SK-N-SH treated with all-trans-retinoic acid at 6 μM for 48 hours (cell line): Measurements from ENCODE around the gene GSG1L.

Experiments used
- ATAC-seq: fragments of 200-7000 bp; cut with Tn5 transposase; 3 replicates; pipeline ENCODE4 v1.9.1; 2020; ENCODE audit warnings: mild to moderate bottlenecking, moderate library complexity
- ARNTL ChIP-seq: fragments of 450-650 bp; formaldehyde crosslinking; IDR thresholded peaks from 2 replicates; pipeline ENCODE4 v1.5.0; 2020; ENCODE audit warnings: low read depth, mild to moderate bottlenecking, moderate library complexity, borderline replicate concordance
- BACH2 ChIP-seq: fragments of 250-450 bp; sonication (Bioruptor Pico); IDR thresholded peaks from 2 replicates; pipeline ENCODE4 v1.9.0; 2021; ENCODE audit warnings: mild to moderate bottlenecking, borderline replicate concordance
- CREB5 ChIP-seq: fragments of 250-450 bp; sonication (Bioruptor Pico); IDR thresholded peaks from 2 replicates; pipeline ENCODE4 v1.5.1; 2020; ENCODE audit warnings: low read depth, mild to moderate bottlenecking, moderate library complexity
- CSRNP3 ChIP-seq: fragments of 250-450 bp; sonication (Bioruptor Pico); IDR thresholded peaks from 2 replicates; pipeline ENCODE4 v1.5.1; 2021; ENCODE audit warnings: mild to moderate bottlenecking, moderate library complexity
- ESRRG ChIP-seq: fragments of 250-450 bp; sonication (Bioruptor Pico); IDR thresholded peaks from 2 replicates; pipeline ENCODE4 v1.6.1; 2021; ENCODE audit warnings: mild to moderate bottlenecking
- GLIS3 ChIP-seq: fragments of 250-450 bp; sonication (Bioruptor Pico); IDR thresholded peaks from 2 replicates; pipeline ENCODE4 v1.5.0; 2020; ENCODE audit warnings: mild to moderate bottlenecking, moderate library complexity
- ISL1 ChIP-seq: fragments of 250-450 bp; sonication (Bioruptor Pico); IDR thresholded peaks from 2 replicates; pipeline ENCODE4 v2.1.2; 2022; ENCODE audit warnings: mild to moderate bottlenecking, moderate library complexity
- OSR1 ChIP-seq: fragments of 250-450 bp; sonication (Bioruptor Pico); IDR thresholded peaks from 2 replicates; pipeline ENCODE4 v1.8.0; 2022; ENCODE audit warnings: moderate library complexity, mild to moderate bottlenecking, inconsistent platforms
- PATZ1 ChIP-seq: fragments of 250-450 bp; sonication (Bioruptor Pico); IDR thresholded peaks from 2 replicates; pipeline ENCODE4 v1.8.0; 2020; ENCODE audit warnings: mild to moderate bottlenecking, moderate library complexity, borderline replicate concordance
- POU6F1 ChIP-seq: fragments of 250-450 bp; sonication (Bioruptor Pico); IDR thresholded peaks from 2 replicates; pipeline ENCODE4 v1.8.0; 2021; ENCODE audit warnings: low read depth, mild to moderate bottlenecking, moderate library complexity, borderline replicate concordance
- PPARA ChIP-seq: fragments of 250-450 bp; sonication (Bioruptor Pico); IDR thresholded peaks from 2 replicates; pipeline ENCODE4 v1.5.0; 2020; ENCODE audit warnings: mild to moderate bottlenecking, borderline replicate concordance
- RARB ChIP-seq: fragments of 250-450 bp; sonication (Bioruptor Pico); IDR thresholded peaks from 2 replicates; pipeline ENCODE4 v1.8.0; 2021; ENCODE audit warnings: mild to moderate bottlenecking, moderate library complexity
- SNAI2 ChIP-seq: fragments of 250-450 bp; sonication (Bioruptor Pico); IDR thresholded peaks from 2 replicates; pipeline ENCODE4 v1.5.0; 2020; ENCODE audit warnings: mild to moderate bottlenecking, moderate library complexity
- TCF4 ChIP-seq: fragments of 250-450 bp; sonication (Bioruptor Pico); IDR thresholded peaks from 2 replicates; pipeline ENCODE4 v1.8.0; 2021; ENCODE audit warnings: mild to moderate bottlenecking, moderate library complexity, borderline replicate concordance
- TOX ChIP-seq: fragments of 250-450 bp; sonication (Bioruptor Pico); IDR thresholded peaks from 2 replicates; pipeline ENCODE4 v1.8.0; 2021; ENCODE audit warnings: mild to moderate bottlenecking, moderate library complexity, borderline replicate concordance
- TSHZ2 ChIP-seq: fragments of 250-450 bp; sonication (Bioruptor Pico); IDR thresholded peaks from 2 replicates; pipeline ENCODE4 v1.5.0; 2020; ENCODE audit warnings: mild to moderate bottlenecking, moderate library complexity
- ZFP3 ChIP-seq: fragments of 250-450 bp; sonication (Bioruptor Pico); IDR thresholded peaks from 2 replicates; pipeline ENCODE4 v1.5.0; 2020; ENCODE audit warnings: mild to moderate bottlenecking, moderate library complexity
- ZNF565 ChIP-seq: fragments of 450-650 bp; formaldehyde crosslinking; conservative IDR thresholded peaks from 2 replicates; pipeline ENCODE4 v1.5.0; 2020; ENCODE audit warnings: low read depth, mild to moderate bottlenecking, moderate library complexity
- ZNF70 ChIP-seq: fragments of 450-650 bp; formaldehyde crosslinking; IDR thresholded peaks from 2 replicates; pipeline ENCODE4 v1.5.0; 2020; ENCODE audit warnings: mild to moderate bottlenecking, moderate library complexity

Gene GSG1L

GRCh38 chr16:28092721-28093384 lies 29.3 kb upstream of the GSG1L start (continued):
- no peak for TF ChIP-seq ZNF70
- TF ChIP-seq SNAI2: no peak
- TF ChIP-seq CSRNP3: no peak
- no peak for TF ChIP-seq TOX
- TF ChIP-seq GLIS3: no peak

GRCh38 chr16:28091656-28092055 lies 28.1 kb upstream of the GSG1L start:
- TF ChIP-seq ISL1 (CRISPR knock-in tag) (no peak), PPARA (CRISPR knock-in tag) (no peak), PATZ1 (CRISPR knock-in tag) (no peak), SNAI2 (no peak), BACH2 (CRISPR knock-in tag) (no peak), ARNTL (CRISPR knock-in tag) (no peak), CREB5 (CRISPR knock-in tag) (no peak), CSRNP3 (no peak), ESRRG (CRISPR knock-in tag) (no peak), TCF4 (no peak)
- ATAC-seq: peak; percentile 6; the same call in 1 of the 3 replicates

GRCh38 chr16:28090646-28091377 lies 27.3 kb upstream of the GSG1L start:
- peak; percentile 11; the same call in 1 of the 3 replicates for ATAC-seq
- no peak for TF ChIP-seq CREB5 (CRISPR knock-in tag)
- no peak for TF ChIP-seq ESRRG (CRISPR knock-in tag)
- no peak for TF ChIP-seq ISL1 (CRISPR knock-in tag)
- no peak for TF ChIP-seq ARNTL (CRISPR knock-in tag)
- TF ChIP-seq ZFP3 (CRISPR knock-in tag): no peak
- no peak for TF ChIP-seq BACH2 (CRISPR knock-in tag)
- no peak for TF ChIP-seq ZNF565 (CRISPR knock-in tag)
- TF ChIP-seq RARB: no peak
- TF ChIP-seq OSR1 (CRISPR knock-in tag): no peak

- ATAC-seq: no peak
- TF ChIP-seq TOX (no peak), TCF4 (no peak), POU6F1 (no peak), GLIS3 (no peak), ESRRG (CRISPR knock-in tag) (no peak), PPARA (CRISPR knock-in tag) (no peak), ZNF70 (no peak), ISL1 (CRISPR knock-in tag) (no peak), ZNF565 (CRISPR knock-in tag) (no peak), BACH2 (CRISPR knock-in tag) (no peak), TSHZ2 (CRISPR knock-in tag) (no peak), RARB (no peak), CSRNP3 (no peak), SNAI2 (no peak)
Measured at GRCh38 chr16:28089992-28090365, 26.5 kb upstream of the GSG1L start.
